SH-SY5Y (cell line): Measurements from ENCODE around the gene ACTR1A.

Experiments used
- GATA2 ChIP-seq: IDR thresholded peaks from 2 replicates; pipeline ENCODE4 v1.6.1; 2011; ENCODE audit warnings: mild to moderate bottlenecking, low read depth, low read length
- GATA3 ChIP-seq: IDR thresholded peaks from 2 replicates; pipeline ENCODE4 v1.6.1; 2011; ENCODE audit warnings: low read depth, mild to moderate bottlenecking, low read length, moderate library complexity

GRCh38 chr10:102523250-102524029 is 20.9 kb upstream of the ACTR1A start:
- TF ChIP-seq GATA2 (no peak), GATA3 (no peak)
